DMS 273 (cell line): ENCODE results near the gene LAMA5.
A peak's percentile ranks its signal among the peaks of the same experiment; 100 is the strongest.

ENCODE experiments used
- DNase-seq: peaks from one replicate; lab custom pipeline; 2025; ENCODE audit not compliant: unreplicated experiment; lab: John Stamatoyannopoulos, UW

The LAMA5 gene

DNA sequence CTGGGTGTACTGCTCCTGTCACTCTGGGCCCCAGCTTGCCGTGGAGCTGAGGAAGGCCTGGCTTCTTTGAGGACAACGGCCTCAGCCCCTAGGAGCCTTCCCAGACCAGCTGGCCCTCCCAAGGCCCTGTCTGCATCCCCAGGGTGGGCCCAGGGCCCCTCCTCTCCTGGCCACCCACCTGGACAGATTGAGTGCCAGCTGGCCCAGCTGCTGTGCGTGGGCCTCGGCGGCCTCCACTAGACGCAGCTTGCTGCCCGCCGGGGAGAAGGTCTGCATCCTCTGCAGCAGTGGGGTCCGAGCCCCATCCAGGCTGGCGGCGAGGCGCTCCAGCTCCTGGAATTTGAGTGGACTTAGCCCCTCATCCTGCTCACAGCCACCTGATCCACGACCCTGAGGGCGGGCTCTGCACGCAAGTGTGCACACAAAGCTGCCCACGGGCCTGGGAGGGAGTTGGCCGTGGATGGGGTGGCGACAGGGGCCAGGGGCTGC lies 49.9 kb downstream of the LAMA5 start:
- DNase-seq = peak; percentile 69

DNA sequence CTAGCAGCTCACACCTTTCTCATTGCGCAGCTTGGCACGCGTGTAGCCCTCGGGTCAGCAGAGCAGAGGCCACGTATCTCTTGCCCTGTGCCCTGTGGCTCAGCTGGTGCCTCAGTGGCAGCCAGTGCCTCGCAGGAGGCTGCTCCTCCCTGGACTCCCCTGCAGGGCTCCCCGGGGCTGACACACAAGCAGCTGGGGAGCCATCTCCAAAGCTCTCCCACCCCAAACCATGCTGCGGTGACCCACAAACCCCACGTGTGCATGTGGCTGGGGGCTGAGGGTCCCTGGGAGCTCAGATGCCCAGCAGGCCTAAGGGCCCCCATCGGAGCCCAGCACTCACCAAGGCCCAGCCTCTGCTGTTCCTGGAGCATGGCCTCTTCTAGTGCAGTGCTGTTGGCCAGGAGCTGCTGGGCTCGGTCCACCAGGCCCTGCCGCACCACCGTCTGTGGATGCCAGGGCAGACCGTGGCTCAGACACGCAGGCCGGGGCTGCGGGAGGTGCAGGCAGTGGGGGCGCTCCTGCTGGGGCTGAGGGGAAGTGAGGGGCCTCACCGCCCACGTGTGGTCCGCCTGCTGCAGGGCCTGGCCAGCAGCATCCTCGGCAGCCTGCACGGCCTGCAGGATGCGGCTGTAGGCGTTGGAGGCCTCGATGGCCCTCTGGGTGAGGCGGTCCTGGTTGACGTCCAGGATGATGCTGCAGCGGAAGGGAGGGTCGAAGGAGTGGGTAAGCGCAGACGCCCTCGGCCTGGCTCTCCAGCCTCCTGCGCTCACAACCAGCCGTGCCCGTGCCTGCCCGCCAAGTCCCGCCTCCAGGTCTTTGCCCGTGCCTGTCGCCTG lies 50.6 kb downstream of the LAMA5 start:
- DNase-seq = no peak

DNA sequence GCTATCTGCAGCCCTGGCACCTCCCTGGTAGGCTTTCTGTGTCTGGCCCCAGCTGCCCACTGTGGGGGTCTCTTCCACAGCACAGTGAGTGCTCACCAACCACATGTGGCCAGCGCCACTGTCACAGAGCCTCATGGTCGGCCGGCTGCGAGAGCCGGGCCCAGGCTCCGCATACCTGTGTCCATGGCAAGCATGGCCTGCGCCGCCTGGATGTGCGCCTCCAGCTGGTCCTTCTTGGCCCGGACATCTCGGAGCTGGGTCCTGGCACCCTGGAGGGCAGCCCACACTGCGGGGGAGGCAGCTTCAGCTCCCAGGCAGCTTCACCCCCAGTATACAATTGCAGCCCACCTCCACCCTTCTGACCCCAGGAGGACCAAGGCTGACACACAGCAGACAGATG lies 51.3 kb downstream of the LAMA5 start:
- DNase-seq = no peak

DNA sequence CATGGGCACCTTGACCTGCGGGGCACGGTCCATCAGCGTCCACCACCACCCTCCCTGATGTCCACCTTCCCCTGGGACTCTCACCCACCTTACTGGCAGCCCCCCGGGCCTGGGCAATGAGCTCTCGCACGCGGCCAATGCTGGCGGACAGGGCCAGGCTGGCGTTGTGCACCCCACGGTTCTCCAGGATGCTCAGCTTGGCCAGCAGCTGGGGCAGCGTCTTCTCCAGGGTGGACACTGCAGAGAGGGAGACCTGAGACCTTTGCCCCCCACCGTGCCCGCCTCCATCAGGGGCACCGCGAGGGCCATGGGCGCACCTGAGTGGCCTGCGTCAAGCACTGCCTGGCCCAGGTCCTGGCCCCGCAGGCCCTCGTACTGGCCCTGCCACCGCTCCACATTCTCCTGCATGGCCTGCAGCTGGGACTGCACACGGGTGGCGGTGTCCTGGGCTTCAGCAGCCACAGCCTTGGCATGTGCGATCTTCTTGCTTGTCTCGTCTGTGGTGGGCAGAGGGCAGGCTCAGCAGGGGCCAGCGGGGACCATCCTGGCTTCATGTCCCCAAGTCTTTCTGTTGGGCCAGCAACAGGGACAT lies 52.3 kb downstream of the LAMA5 start:
- no peak for DNase-seq

DNA sequence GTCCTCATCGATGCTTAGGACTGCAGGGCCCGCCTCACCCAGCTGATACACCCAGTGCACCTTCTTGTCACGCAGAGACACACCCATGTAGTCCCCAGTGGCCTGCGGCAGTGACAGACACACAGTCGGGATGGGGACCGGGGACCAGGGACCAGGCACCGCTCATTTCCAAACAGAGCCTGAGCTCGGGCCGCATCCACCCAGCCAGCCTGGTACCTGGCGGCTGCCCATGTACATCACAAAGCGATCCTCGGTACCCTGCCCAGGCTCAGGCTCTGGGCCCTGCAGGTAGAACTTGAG lies 52.8 kb downstream of the LAMA5 start:
- no peak for DNase-seq

GRCh38 chr20:62313460-62314338 lies 53.4 kb downstream of the LAMA5 start:
- DNase-seq = no peak

- DNase-seq = no peak
Observed at GRCh38 chr20:62313021-62313420, 54.1 kb downstream of the LAMA5 start.

GRCh38 chr20:62312662-62312977 lies 54.5 kb downstream of the LAMA5 start:
- DNase-seq = no peak

GRCh38 chr20:62311832-62312661 lies 55.1 kb downstream of the LAMA5 start:
- no peak for DNase-seq

DNA sequence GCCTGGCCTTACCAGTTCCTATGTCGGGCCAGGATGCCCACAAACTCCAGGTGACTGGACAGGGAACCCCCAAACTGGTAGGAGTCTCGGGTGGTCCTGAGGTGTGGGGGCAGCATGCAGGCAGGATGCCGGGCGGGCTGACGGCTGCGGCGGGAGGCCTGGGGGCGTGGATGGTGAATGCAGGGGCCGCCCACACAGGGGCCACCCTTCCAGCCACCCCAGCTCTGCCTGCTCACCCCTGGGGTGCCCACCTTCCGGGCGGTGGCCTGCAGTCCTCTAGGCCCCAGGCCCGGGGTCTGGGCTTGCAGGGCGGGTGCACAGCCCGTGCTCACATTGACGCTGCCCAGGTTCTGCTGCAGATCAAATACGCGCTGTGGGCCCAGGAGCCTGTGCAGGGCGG lies 56.0 kb downstream of the LAMA5 start:
- no peak for DNase-seq

DNA sequence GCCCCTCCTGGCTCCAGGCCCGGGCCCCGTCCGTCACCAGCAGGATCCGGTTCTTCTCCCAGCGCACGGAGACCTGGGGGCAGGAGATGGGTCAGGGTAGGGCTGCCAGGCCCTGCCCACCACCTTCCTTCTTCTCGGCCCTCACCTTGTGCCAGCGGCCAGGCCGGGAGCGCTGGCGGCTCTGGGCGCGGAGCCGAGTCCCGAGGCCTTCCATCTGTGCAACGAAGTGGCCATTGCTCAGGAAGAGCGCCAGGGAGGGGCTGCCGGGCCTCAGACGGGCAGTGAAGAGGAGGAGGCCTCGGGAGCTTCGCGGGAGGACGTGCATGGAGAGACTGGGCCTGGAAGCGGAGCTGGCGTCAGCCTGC lies 56.4 kb downstream of the LAMA5 start:
- DNase-seq = peak; percentile 73

GRCh38 chr20:62309947-62310756 lies 57.0 kb downstream of the LAMA5 start:
- DNase-seq = no peak

- DNase-seq = no peak
Observed at GRCh38 chr20:62309198-62309944, 57.7 kb downstream of the LAMA5 start.

DNA sequence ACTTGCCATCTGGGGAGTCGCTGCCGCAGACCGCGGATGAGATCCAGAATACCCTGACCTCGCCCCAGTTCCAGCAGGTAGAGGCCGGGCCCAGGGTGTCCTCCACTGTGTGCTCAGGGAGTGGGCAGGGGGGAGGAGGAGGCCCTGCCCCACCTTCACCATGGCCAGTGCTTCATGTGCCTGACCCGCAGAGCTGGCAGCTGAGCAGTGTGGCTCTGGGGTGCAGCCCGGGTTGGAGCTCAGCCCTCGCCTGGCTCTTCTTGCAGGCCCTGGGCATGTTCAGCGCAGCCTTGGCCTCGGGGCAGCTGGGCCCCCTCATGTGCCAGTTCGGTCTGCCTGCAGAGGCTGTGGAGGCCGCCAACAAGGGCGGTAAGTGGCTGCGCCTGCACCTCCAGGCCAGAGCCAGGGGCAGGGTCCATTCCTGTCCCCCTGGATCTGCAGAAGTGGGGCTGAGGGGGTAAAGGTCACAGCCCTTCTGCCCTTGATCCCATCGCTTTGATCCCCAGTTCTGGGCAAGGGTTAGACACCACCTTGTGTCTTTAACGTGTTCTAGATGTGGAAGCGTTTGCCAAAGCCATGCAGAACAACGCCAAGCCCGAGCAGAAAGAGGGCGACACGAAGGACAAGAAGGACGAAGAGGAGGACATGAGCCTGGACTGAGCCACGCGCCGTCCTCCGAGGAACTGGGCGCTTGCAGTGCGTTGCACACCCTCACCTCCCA lies 58.9 kb downstream of the LAMA5 start:
- DNase-seq = no peak

GRCh38 chr20:62307226-62308101 lies 59.6 kb downstream of the LAMA5 start:
- DNase-seq = peak; percentile 53

- DNase-seq = no peak
Observed at GRCh38 chr20:62306414-62307187, 60.5 kb downstream of the LAMA5 start.

- DNase-seq = no peak
Observed at GRCh38 chr20:62305765-62306413, 61.2 kb downstream of the LAMA5 start.
